Gastrocnemius medialis (tissue), 4 donors: ENCODE measurements around the gene PTGR3. TPM values are rescaled to one million over a fixed set of nuclear protein-coding genes. Genes with fewer than 3 reads are reported as not detected.

Source experiments
- ATAC-seq, 2 donors: fragments of 150-250 bp; one replicate each; pipeline ENCODE4 v1.9.1; 2016
- DNase-seq, 2 donors: peaks; one replicate each; pipeline ENCODE4 v3.0.0-alpha.2; 2019
- H3K27ac ChIP-seq, 4 donors: fragments of 200-600 bp; sonication (generic); 1 replicate in 1 of 4; 2 replicates in 3 of 4; pipeline ENCODE4 v1.5.1; 2016 to 2018; ENCODE audit warnings: mild to moderate bottlenecking in 2 of 4, moderate library complexity in 1 of 4
- H3K27me3 ChIP-seq, 3 donors: fragments of 200-600 bp; sonication (generic) in 2 of 3; 1 replicate in 1 of 3; 2 replicates in 2 of 3; pipeline versions ENCODE4 v1.5.1 to v1.6.0; 2016 to 2019; ENCODE audit warnings: mild to moderate bottlenecking in 1 of 3, moderate library complexity in 1 of 3
- H3K36me3 ChIP-seq, 2 donors: fragments of 200-600 bp; sonication (generic) in 1 of 2; one replicate each; pipeline ENCODE4 v1.5.1; 2017 to 2018
- H3K4me1 ChIP-seq, 2 donors: fragments of 200-600 bp; sonication (generic) in 1 of 2; one replicate each; pipeline ENCODE4 v1.5.1; 2016 to 2017; ENCODE audit warnings: mild to moderate bottlenecking in 2 of 2
- H3K4me3 ChIP-seq, 4 donors: fragments of 200-600 bp; sonication (generic) in 3 of 4; 1 replicate in 1 of 4; 2 replicates in 3 of 4; pipeline ENCODE4 v1.5.1; 2016 to 2019; ENCODE audit warnings: mild to moderate bottlenecking in 2 of 4
- H3K9me3 ChIP-seq, 3 donors: fragments of 200-600 bp; sonication (generic) in 2 of 3; 1 replicate in 1 of 3; 2 replicates in 2 of 3; pipeline ENCODE4 v1.5.1; 2016 to 2019
- CTCF ChIP-seq, 5 experiments: fragments of 450-650 bp in 3 of 5; fragments of 200-600 bp in 2 of 5; sonication (generic) in 2 of 5; IDR thresholded peaks in 4 of 5; conservative IDR thresholded peaks in 1 of 5; 1 replicate in 4 of 5; 2 replicates in 1 of 5; pipeline ENCODE4 v1.5.1; 2016 to 2019; ENCODE audit warnings: antibody characterized with exemption in 5 of 5, mild to moderate bottlenecking in 3 of 5, moderate library complexity in 3 of 5
- POLR2A ChIP-seq, 2 donors: fragments of 450-650 bp; IDR thresholded peaks; one replicate each; pipeline ENCODE4 v1.6.1; 2017; ENCODE audit warnings: antibody characterized with exemption in 2 of 2, mild to moderate bottlenecking in 2 of 2, moderate library complexity in 2 of 2
- in situ Hi-C, 4 donors: fragments of 200-750 bp; cut with MboI; loops; one replicate each; pipeline versions ENCODE4 v1.15.0 to v1.8.0; 2017; ENCODE audit warnings: low sequenced_read_pairs in 4 of 4
- intact Hi-C: fragments of 100-400 bp; cut with DNase I; formaldehyde crosslinking; loops from one replicate; pipeline ENCODE4 v1.15.1; 2023; ENCODE audit warnings: low total_unique reads
- total RNA-seq, 4 donors: library from RNA; depleted of rRNA; stranded (reverse); fragments of >200 nt; gene quantifications; one replicate each; pipeline versions ENCODE4 v1.1.0 to v1.2.3, GENCODE V29; 2016

Gene PTGR3
- total RNA-seq, 4 donors from 2014 or later: 25.7 to 34.0 (median 29.9) TPM

GRCh38 chr18:75253784-75254183 is 44.8 kb upstream of the PTGR3 start:
- H3K4me1 ChIP-seq: peaks cover 30 to 38% of the 10 kb centered on the region in 2 donors
- H3K36me3 ChIP-seq: no peaks in the 10 kb centered on the region
- in situ Hi-C loops: loop anchor here in 1 of 4 donors (5.0 kb wide), 1 partner anchor 46 kb away; the partner anchor contains the start of gene PTGR3
- DNase-seq (no peak), ATAC-seq (peak in 1 of 2 donors; percentile 59)
- no peak for TF ChIP-seq POLR2A (IDR thresholded peaks at IDR 0.05)
- no peak for TF ChIP-seq CTCF (IDR thresholded peaks at IDR 0.05 in 4 of 5, conservative IDR thresholded peaks at IDR 0.05 in 1 of 5)
- H3K27me3 ChIP-seq: no peaks in the 10 kb centered on the region
- H3K9me3 ChIP-seq: no peaks in the 10 kb centered on the region
- peak overlapping the region in 2 of 4 donors; percentile 3 to 9 for H3K27ac ChIP-seq
- no peak overlapping the region for H3K4me3 ChIP-seq
- intact Hi-C loops: loop anchor here (1.0 kb wide), 1 partner anchor 30 kb away; no protein-coding TSS in a partner anchor

- intact Hi-C loops (no loop called here), in situ Hi-C loops (loop anchor here in 1 of 4 donors (5.0 kb wide), 1 partner anchor 46 kb away; the partner anchor contains the start of gene PTGR3)
- Histone ChIP-seq H3K27me3 (no peaks in the 10 kb centered on the region), H3K9me3 (no peaks in the 10 kb centered on the region), H3K36me3 (no peaks in the 10 kb centered on the region), H3K27ac (peak overlapping the region in 1 of 4 donors; percentile 9), H3K4me1 (peaks cover 38 to 42% of the 10 kb centered on the region in 2 donors), H3K4me3 (no peak overlapping the region)
- ATAC-seq (no peak), DNase-seq (no peak)
- no peak for TF ChIP-seq POLR2A (IDR thresholded peaks at IDR 0.05)
- TF ChIP-seq CTCF (IDR thresholded peaks at IDR 0.05 in 4 of 5, conservative IDR thresholded peaks at IDR 0.05 in 1 of 5): no peak
Observed at GRCh38 chr18:75253043-75253442, 44.1 kb upstream of the PTGR3 start.

- ATAC-seq: no peak
- intact Hi-C loops: no loop called here
- peaks cover 43 to 44% of the 10 kb centered on the region in 2 donors for H3K4me1 ChIP-seq
Observed at GRCh38 chr18:75252136-75252535, 43.2 kb upstream of the PTGR3 start.

GRCh38 chr18:75251466-75251865 is 42.5 kb upstream of the PTGR3 start:
- no peak overlapping the region for H3K4me3 ChIP-seq
- peaks cover 50 to 51% of the 10 kb centered on the region in 2 donors for H3K4me1 ChIP-seq
- H3K27ac ChIP-seq: no peak overlapping the region
- H3K9me3 ChIP-seq: no peaks in the 10 kb centered on the region
- no peak for DNase-seq
- in situ Hi-C loops (loop anchor here in 1 of 4 donors (5.0 kb wide), 1 partner anchor 44 kb away; the partner anchor contains the start of gene PTGR3), intact Hi-C loops (no loop called here)
- no peaks in the 10 kb centered on the region for H3K36me3 ChIP-seq
- no peaks in the 10 kb centered on the region for H3K27me3 ChIP-seq
- ATAC-seq: no peak
- TF ChIP-seq POLR2A (IDR thresholded peaks at IDR 0.05) (no peak), CTCF (IDR thresholded peaks at IDR 0.05 in 4 of 5, conservative IDR thresholded peaks at IDR 0.05 in 1 of 5) (no peak)

More at GRCh38 chr18:75252136-75252535, 43.2 kb upstream of the PTGR3 start:
- H3K27ac ChIP-seq: no peak overlapping the region
- in situ Hi-C loops: loop anchor here in 1 of 4 donors (5.0 kb wide), 1 partner anchor 45 kb away; the partner anchor contains the start of gene PTGR3
- H3K9me3 ChIP-seq: no peaks in the 10 kb centered on the region
- TF ChIP-seq CTCF (IDR thresholded peaks at IDR 0.05 in 4 of 5, conservative IDR thresholded peaks at IDR 0.05 in 1 of 5) (no peak), POLR2A (IDR thresholded peaks at IDR 0.05) (no peak)
- DNase-seq: no peak
- no peaks in the 10 kb centered on the region for H3K36me3 ChIP-seq
- H3K27me3 ChIP-seq: no peaks in the 10 kb centered on the region
- H3K4me3 ChIP-seq: no peak overlapping the region
